Upper lobe of left lung (tissue), 4 donors: ENCODE data around the gene TCEA3.

Source experiments
- CTCF ChIP-seq, 6 experiments: fragments of 450-650 bp in 4 of 6; fragments of 200-600 bp in 2 of 6; sonication (generic) in 2 of 6; IDR thresholded peaks; one replicate each; pipeline ENCODE4 v1.5.1; 2016 to 2019; ENCODE audit warnings: antibody characterized with exemption in 6 of 6
- EP300 ChIP-seq, 4 donors: sonication (generic); formaldehyde crosslinking; IDR thresholded peaks; one replicate each; pipeline ENCODE4 v1.5.1; 2017; ENCODE audit warnings: antibody characterized with exemption in 4 of 4, control low read depth in 2 of 4
- POLR2A ChIP-seq, 4 donors: fragments of 450-650 bp; IDR thresholded peaks; one replicate each; pipeline ENCODE4 v1.5.1; 2016 to 2017; ENCODE audit warnings: antibody characterized with exemption in 4 of 4, mild to moderate bottlenecking in 2 of 4
- POLR2AphosphoS5 ChIP-seq, 2 donors: sonication (generic); formaldehyde crosslinking; IDR thresholded peaks; one replicate each; pipeline ENCODE4 v1.5.1; 2017; ENCODE audit warnings: antibody characterized with exemption in 2 of 2

DNA sequence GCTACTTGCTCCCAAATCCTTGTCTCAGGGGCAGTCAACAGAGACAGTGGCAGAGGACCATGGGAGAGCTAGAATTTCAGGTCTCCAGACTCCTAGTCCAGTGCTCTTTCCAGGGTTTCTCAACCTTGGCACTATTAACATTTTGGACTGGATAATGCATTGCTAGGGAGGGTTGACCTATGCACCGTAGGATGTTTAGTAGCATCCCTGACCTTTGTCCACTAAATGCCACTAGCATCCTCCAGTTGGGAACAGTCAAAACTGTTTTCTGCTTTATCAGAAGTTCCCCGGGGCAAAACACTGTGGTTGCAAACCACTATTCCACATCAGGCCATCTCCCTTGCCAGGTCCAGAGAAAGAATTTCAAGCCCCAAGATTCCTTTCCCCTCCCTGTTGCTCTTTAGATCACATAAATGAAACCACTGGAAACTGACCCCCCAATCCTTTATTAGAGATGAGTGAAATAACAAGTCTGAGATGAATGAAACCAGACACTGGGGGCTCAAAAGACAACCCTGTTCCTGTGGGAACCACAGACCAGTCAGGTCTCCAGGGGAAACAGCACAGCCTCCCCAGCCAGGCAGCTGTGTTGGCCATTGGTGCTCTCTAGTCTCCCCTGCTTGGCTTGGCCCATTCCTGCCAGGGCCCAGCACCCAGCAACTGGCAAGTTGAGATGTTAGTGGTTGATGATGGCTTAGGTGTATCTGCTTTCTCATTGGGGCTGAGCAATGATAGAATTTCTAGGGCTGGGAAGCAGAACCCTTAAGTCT is 3.8 kb upstream of the TCEA3 start:
- TF ChIP-seq POLR2A (IDR thresholded peaks at IDR 0.05), result no peak
- no peak for TF ChIP-seq CTCF (IDR thresholded peaks at IDR 0.05)
- TF ChIP-seq EP300 (IDR thresholded peaks at IDR 0.05), result no peak
- no peak for TF ChIP-seq POLR2AphosphoS5 (IDR thresholded peaks at IDR 0.05)
